HEK293T (cell line): Measurements from ENCODE around the gene LIN28B.

ENCODE experiments used
- CTCF ChIA-PET: fragments of 350-600 bp; formaldehyde crosslinking; extraction: SDS; loops from one replicate; lab custom pipeline; 2021; ENCODE audit warnings: antibody characterized with exemption, inconsistent platforms; lab: Yijun Ruan, JAX
- POLR2A ChIA-PET: fragments of 350-600 bp; formaldehyde crosslinking; extraction: SDS; loops from one replicate; lab custom pipeline; 2020; ENCODE audit warnings: antibody characterized with exemption, inconsistent platforms; lab: Yijun Ruan, JAX
- DNase-seq: peaks from one replicate; pipeline ENCODE4 v3.0.0; 2012; ENCODE audit warnings: mixed read lengths; ENCODE audit errors: extremely low spot score
- ARNT ChIP-seq: fragments of 450-650 bp; IDR thresholded peaks from 2 replicates; pipeline ENCODE4 v1.6.1; 2017; ENCODE audit warnings: mild to moderate bottlenecking
- BHLHE40 ChIP-seq: fragments of 450-650 bp; IDR thresholded peaks from 2 replicates; pipeline ENCODE4 v1.6.1; 2016; ENCODE audit warnings: mild to moderate bottlenecking, moderate library complexity, borderline replicate concordance
- CTBP1 ChIP-seq: fragments of 450-650 bp; IDR thresholded peaks from 2 replicates; pipeline ENCODE4 v1.6.1; 2016; ENCODE audit warnings: borderline replicate concordance
- ELF4 ChIP-seq: fragments of 450-650 bp; IDR thresholded peaks from 2 replicates; pipeline ENCODE4 v1.6.1; 2017; ENCODE audit warnings: antibody characterized with exemption
- FOXA1 ChIP-seq: fragments of 450-650 bp; IDR thresholded peaks from 2 replicates; pipeline ENCODE4 v1.6.1; 2016; ENCODE audit warnings: mild to moderate bottlenecking
- FOXK2 ChIP-seq: fragments of 450-650 bp; IDR thresholded peaks from 2 replicates; pipeline ENCODE4 v1.6.1; 2016; ENCODE audit warnings: mild to moderate bottlenecking
- FOXM1 ChIP-seq: fragments of 450-650 bp; IDR thresholded peaks from 2 replicates; pipeline ENCODE4 v1.6.1; 2017; ENCODE audit warnings: mild to moderate bottlenecking, borderline replicate concordance
- HDGF ChIP-seq: fragments of 450-650 bp; IDR thresholded peaks from 2 replicates; pipeline ENCODE4 v1.6.1; 2017; ENCODE audit warnings: antibody characterized with exemption, borderline replicate concordance
- L3MBTL2 ChIP-seq: fragments of 450-650 bp; conservative IDR thresholded peaks from 2 replicates; pipeline ENCODE4 v1.6.1; 2016; ENCODE audit warnings: mild to moderate bottlenecking
- LEF1 ChIP-seq: fragments of 450-650 bp; IDR thresholded peaks from 2 replicates; pipeline ENCODE4 v1.6.1; 2017; ENCODE audit warnings: mild to moderate bottlenecking, borderline replicate concordance
- NFRKB ChIP-seq: fragments of 450-650 bp; IDR thresholded peaks from 2 replicates; pipeline ENCODE4 v1.6.1; 2016; ENCODE audit warnings: mild to moderate bottlenecking, moderate library complexity
- SP1 ChIP-seq: fragments of 450-650 bp; IDR thresholded peaks from 2 replicates; pipeline ENCODE4 v1.6.1; 2017
- SUZ12 ChIP-seq: fragments of 450-650 bp; IDR thresholded peaks from 2 replicates; pipeline ENCODE4 v1.6.1; 2016; ENCODE audit warnings: mild to moderate bottlenecking
- TARDBP ChIP-seq: fragments of 450-650 bp; IDR thresholded peaks from 2 replicates; pipeline ENCODE4 v1.6.1; 2016
- ZNF384 ChIP-seq: fragments of 450-650 bp; IDR thresholded peaks from 2 replicates; pipeline ENCODE4 v1.6.1; 2016
- TF ChIP-seq, protein P1 (sequence below): fragments of 450-650 bp; IDR thresholded peaks from 2 replicates; pipeline ENCODE4 v1.6.1; 2016

LIN28B gene

DNA sequence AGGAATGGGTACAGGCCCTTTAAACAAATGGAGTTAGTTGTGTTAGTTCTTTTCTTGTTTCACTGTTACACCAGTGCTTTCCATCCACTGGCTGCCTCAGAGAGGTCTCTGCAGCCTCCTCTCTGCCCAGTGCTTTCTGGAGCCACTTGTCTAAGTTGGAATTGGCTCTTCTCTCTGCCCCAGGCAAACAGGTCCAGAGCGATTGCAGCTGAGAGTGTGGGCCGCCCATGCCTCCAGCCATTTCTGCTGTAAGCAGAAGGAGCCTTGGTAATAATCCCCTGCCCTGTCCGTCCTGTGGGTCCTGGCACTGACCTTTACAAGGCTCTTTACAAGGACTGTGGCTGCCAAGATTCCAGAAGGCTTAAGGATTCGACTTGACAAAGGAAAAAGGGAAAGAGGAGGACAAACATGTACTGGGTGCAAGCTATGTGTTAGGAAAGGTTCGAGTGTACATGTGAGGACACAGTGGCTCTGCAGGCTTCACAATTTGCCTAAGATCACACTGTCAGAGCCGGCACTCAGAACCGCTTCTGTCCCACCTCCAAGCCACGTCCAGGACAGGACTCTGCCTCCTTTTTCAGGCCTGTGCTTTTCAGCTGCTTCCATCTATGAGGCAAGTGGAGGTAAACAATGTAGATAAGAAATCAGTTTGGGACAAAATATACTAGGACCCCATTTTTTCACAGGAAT, 134.4 kb downstream of the LIN28B start:
- CTCF ChIA-PET = interaction anchor here (0.9 kb wide), 1 partner anchor 1210 kb away, joined by 4 read pairs; no protein-coding TSS in a partner anchor
- no peak for TF ChIP-seq ELF4
- TF ChIP-seq TARDBP = no peak
- no peak for TF ChIP-seq ZNF384
- no peak for TF ChIP-seq FOXM1
- TF ChIP-seq SUZ12 = no peak
- no peak for TF ChIP-seq FOXA1
- TF ChIP-seq L3MBTL2 = no peak
- no peak for TF ChIP-seq CTBP1
- TF ChIP-seq NFRKB = no peak
- no peak for TF ChIP-seq LEF1
- TF ChIP-seq FOXK2 = no peak
- TF ChIP-seq, protein P1, sequence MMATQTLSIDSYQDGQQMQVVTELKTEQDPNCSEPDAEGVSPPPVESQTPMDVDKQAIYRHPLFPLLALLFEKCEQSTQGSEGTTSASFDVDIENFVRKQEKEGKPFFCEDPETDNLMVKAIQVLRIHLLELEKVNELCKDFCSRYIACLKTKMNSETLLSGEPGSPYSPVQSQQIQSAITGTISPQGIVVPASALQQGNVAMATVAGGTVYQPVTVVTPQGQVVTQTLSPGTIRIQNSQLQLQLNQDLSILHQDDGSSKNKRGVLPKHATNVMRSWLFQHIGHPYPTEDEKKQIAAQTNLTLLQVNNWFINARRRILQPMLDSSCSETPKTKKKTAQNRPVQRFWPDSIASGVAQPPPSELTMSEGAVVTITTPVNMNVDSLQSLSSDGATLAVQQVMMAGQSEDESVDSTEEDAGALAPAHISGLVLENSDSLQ = no peak
- no peak for TF ChIP-seq BHLHE40
- TF ChIP-seq HDGF = no peak
- no peak for DNase-seq
- POLR2A ChIA-PET = no interaction called here

DNA sequence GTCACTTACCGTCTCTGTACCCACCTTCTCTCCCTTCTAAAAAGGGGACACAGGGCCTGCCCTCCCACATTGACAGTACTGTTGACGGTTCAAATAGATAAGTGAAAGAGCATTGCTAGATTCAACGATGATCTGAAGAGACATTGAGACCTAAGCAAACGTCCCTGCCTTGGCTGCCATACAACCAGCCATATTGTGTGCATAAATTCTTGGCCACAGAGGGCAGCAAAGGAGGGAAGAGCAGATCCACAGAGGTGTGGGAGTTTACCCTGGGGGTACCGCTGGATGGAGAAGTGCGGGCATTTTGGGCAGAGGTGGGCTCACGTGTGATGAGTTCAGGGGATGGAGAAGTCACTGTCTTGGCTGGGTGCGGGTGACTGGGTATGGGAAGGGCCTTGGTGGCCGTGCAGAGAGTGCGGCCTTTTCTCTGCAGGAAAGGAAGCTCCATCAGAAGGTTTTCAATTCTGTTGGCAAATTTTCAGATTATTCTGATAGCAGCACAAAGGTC, 137.3 kb downstream of the LIN28B start:
- TF ChIP-seq HDGF (no peak), SUZ12 (no peak), FOXK2 (no peak), TARDBP (no peak), ELF4 (no peak), ZNF384 (no peak), NFRKB (no peak), FOXM1 (no peak), SP1 (no peak)
- TF ChIP-seq, protein P1 = no peak
- DNase-seq = no peak
- CTCF ChIA-PET = no interaction called here
- POLR2A ChIA-PET = no interaction called here

DNA sequence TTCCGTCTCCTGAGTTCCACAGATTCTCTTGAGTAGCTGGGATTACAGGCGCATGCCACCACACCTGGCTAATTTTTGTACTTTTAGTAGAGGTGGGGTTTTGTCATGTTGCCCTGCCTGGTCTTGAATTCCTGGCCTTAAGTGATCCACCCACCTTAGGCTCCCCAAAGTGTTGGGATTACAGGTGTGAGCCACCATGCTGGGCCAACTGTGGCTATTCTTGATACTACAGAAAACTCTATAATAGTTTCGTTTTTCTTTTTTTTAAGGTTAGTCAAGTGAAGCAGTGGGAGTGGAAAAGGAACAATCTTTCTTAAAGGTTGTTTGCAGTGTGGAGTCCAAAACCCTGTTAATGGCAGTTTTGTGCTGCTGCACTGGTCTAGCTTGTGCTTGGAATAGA, 138.2 kb downstream of the LIN28B start:
- ChIA-PET POLR2A (no interaction called here), CTCF (no interaction called here)
- TF ChIP-seq CTBP1 = no peak
- no peak for TF ChIP-seq BHLHE40
- TF ChIP-seq ARNT = no peak
- no peak for TF ChIP-seq LEF1
- TF ChIP-seq ZNF384 = no peak
- no peak for TF ChIP-seq L3MBTL2
- TF ChIP-seq HDGF = no peak
- TF ChIP-seq TARDBP = no peak
- no peak for TF ChIP-seq FOXK2
- no peak for TF ChIP-seq FOXM1
- TF ChIP-seq, protein P1 = no peak
- no peak for TF ChIP-seq SP1
- no peak for TF ChIP-seq NFRKB
- no peak for DNase-seq

DNA sequence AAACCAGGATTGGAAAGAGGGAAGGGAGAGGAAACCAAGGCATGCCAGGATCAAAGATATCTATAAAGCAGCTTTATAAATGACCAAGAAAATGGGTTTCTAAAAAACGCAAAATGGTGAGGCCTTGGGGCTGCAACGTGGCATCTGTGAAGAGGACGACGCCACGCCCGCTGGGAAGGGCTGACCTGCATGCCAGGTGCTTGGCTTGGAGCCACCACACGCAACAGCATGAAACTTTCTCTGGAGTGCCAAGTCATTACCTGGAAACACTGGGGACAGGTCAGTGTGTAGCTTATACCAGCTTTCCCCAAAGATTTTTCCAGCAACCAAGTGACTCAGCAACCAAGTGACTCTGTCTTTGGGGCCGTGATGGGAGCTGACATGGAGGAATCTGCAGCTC, 140.4 kb downstream of the LIN28B start:
- POLR2A ChIA-PET = no interaction called here
- TF ChIP-seq FOXK2 = no peak
- no peak for TF ChIP-seq CTBP1
- no peak for TF ChIP-seq TARDBP
- TF ChIP-seq ZNF384 = no peak
- TF ChIP-seq NFRKB = no peak
- TF ChIP-seq, protein P1 = no peak
- TF ChIP-seq LEF1 = no peak
- no peak for TF ChIP-seq FOXA1
- no peak for TF ChIP-seq HDGF
- no peak for TF ChIP-seq SP1
- no peak for TF ChIP-seq ELF4
- TF ChIP-seq ARNT = no peak
- CTCF ChIA-PET = no interaction called here
- DNase-seq = no peak

DNA sequence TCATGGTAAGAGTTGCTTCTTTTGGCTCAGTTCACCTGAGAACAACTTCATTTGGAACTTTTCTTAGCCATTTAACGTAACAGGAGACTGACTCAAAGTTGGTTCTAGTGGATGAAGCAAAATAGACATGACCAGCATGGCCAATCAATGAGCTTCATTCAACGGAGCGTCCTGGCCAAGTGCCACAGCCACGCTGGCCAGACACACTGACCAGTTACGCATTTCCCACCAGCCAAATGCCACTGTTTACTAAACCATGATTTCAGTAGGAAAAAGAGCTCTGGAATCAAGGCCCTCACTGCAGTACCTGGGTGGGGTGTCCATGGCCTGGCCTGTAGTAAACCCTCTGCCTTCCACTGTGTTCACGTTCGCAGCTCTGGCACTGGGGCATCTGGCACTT, 142.5 kb downstream of the LIN28B start:
- no peak for DNase-seq
- ChIA-PET CTCF (no interaction called here), POLR2A (no interaction called here)
- no peak for TF ChIP-seq FOXM1
- no peak for TF ChIP-seq L3MBTL2
- no peak for TF ChIP-seq TARDBP
- no peak for TF ChIP-seq FOXA1
- no peak for TF ChIP-seq ZNF384
- no peak for TF ChIP-seq SUZ12
- TF ChIP-seq FOXK2 = no peak
